SK-N-MC (cell line): ENCODE data around the gene KEAP1.

Experiments used
- EZH2 ChIP-seq: fragments of 200-600 bp; sonication (generic); IDR thresholded peaks from one replicate; pipeline ENCODE4 v1.6.1; 2017; ENCODE audit warnings: antibody characterized with exemption
- POLR2AphosphoS5 ChIP-seq: IDR thresholded peaks from 2 replicates; pipeline ENCODE4 v1.6.1; 2012; ENCODE audit warnings: mild to moderate bottlenecking, low read depth, low read length, borderline replicate concordance

DNA sequence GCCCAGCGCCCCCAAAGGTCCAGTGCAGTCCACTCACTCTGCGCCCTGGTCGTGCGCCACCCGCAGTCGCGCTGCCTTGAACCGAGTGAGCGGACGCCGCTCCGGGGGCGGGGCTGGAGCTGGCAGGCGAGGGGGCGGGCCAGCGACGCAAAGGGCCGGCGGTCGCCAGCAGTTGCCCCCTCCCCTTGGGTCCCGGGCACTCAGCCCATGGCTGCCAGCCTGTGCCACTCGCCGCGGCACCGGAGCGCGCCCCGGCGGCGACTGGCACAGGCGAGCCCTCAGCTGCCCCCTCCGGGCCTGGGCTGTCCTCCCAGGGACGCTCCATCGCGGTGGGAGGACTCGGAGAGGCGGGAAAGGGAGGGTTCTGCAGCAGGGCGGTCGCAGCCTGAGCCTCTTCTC, 14.2 kb upstream of the KEAP1 start, which contains the start of gene S1PR5:
- TF ChIP-seq POLR2AphosphoS5 (no peak), EZH2 (no peak)
